Neural progenitor cell (in vitro differentiated cells): Measurements from ENCODE around the gene MTAP. TPM values are rescaled to one million over a fixed set of nuclear protein-coding genes. Genes with fewer than 3 reads are reported as not detected.

Source experiments
- DNase-seq: peaks from one replicate; pipeline ENCODE4 v3.0.0-alpha.2; 2016; ENCODE audit warnings: low spot score
- H2AFZ ChIP-seq: fragments of 200-600 bp; sonication (generic); replicated peaks from 2 replicates; pipeline ENCODE4 v1.6.1; 2016; ENCODE audit warnings: antibody characterized with exemption
- H3F3A ChIP-seq: fragments of 200-600 bp; sonication (generic); 2 replicates; pipeline ENCODE4 v1.6.1; 2016; ENCODE audit warnings: antibody characterized with exemption, low read depth
- H3K27ac ChIP-seq: fragments of 200-600 bp; sonication (generic); 2 replicates; pipeline ENCODE4 v1.5.1; 2016; ENCODE audit warnings: mild to moderate bottlenecking
- H3K27me3 ChIP-seq: fragments of 200-600 bp; sonication (generic); 2 replicates; pipeline ENCODE4 v1.6.1; 2016; ENCODE audit warnings: mild to moderate bottlenecking, moderate library complexity
- H3K36me3 ChIP-seq: fragments of 200-600 bp; sonication (generic); 2 replicates; pipeline ENCODE4 v1.5.1; 2016
- H3K4me1 ChIP-seq: fragments of 200-600 bp; sonication (generic); 2 replicates; pipeline ENCODE4 v1.6.1; 2016; ENCODE audit warnings: mixed run types
- H3K4me2 ChIP-seq: fragments of 200-600 bp; sonication (generic); 2 replicates; pipeline ENCODE4 v1.6.1; 2016
- H3K4me3 ChIP-seq: fragments of 200-600 bp; sonication (generic); 2 replicates; pipeline ENCODE4 v1.5.1; 2016
- H3K79me2 ChIP-seq: fragments of 200-600 bp; sonication (generic); 2 replicates; pipeline ENCODE4 v1.6.1; 2016; ENCODE audit warnings: low read depth
- H3K9ac ChIP-seq: fragments of 200-600 bp; sonication (generic); 2 replicates; pipeline ENCODE4 v1.6.1; 2016
- H3K9me3 ChIP-seq: fragments of 200-600 bp; sonication (generic); 2 replicates; pipeline ENCODE4 v1.5.1; 2016; ENCODE audit warnings: low read depth
- H4K20me1 ChIP-seq: fragments of 200-600 bp; sonication (generic); 2 replicates; pipeline ENCODE4 v1.6.1; 2016; ENCODE audit warnings: low read depth
- H3K27ac Mint-ChIP-seq: 3 replicates; pipeline ENCODE4 v1.8.0; 2021; ENCODE audit warnings: mixed read lengths
- H3K27me3 Mint-ChIP-seq: 2 replicates; pipeline ENCODE4 v1.8.0; 2022; ENCODE audit warnings: low read depth, mild to moderate bottlenecking, inconsistent platforms, moderate library complexity, mixed read lengths; ENCODE audit not compliant: insufficient read depth
- H3K36me3 Mint-ChIP-seq: 3 replicates; pipeline ENCODE4 v1.8.0; 2021; ENCODE audit warnings: mixed read lengths
- H3K4me1 Mint-ChIP-seq: 3 replicates; pipeline ENCODE4 v1.8.0; 2021; ENCODE audit warnings: mixed read lengths
- H3K4me3 Mint-ChIP-seq: 3 replicates; pipeline ENCODE4 v1.8.0; 2021; ENCODE audit warnings: mild to moderate bottlenecking, moderate library complexity, mixed read lengths
- H3K9me3 Mint-ChIP-seq: 3 replicates; pipeline ENCODE4 v1.8.0; 2020; ENCODE audit warnings: mixed read lengths
- EZH2 ChIP-seq: fragments of 200-600 bp; sonication (generic); IDR thresholded peaks from 2 replicates; pipeline ENCODE4 v1.6.1; 2017; ENCODE audit warnings: antibody characterized with exemption, mild to moderate bottlenecking, moderate library complexity
- EZH2phosphoT487 ChIP-seq: fragments of 200-600 bp; sonication (generic); IDR thresholded peaks from 2 replicates; pipeline ENCODE4 v1.6.1; 2017; ENCODE audit warnings: antibody characterized with exemption
- total RNA-seq: library from RNA; depleted of rRNA; stranded (reverse); fragments of >200 nt; gene quantifications from 2 replicates; pipeline ENCODE4 v1.2.3, GENCODE V29; 2015; ENCODE audit warnings: low replicate concordance
- TF ChIP-seq, protein P1 (sequence below): fragments of 200-600 bp; sonication (generic); IDR thresholded peaks from 2 replicates; pipeline ENCODE4 v1.5.1; 2017; ENCODE audit warnings: antibody characterized with exemption, mild to moderate bottlenecking

The MTAP gene
- total RNA-seq, 1 donor from 2014 or later = 21.6 TPM

GRCh38 chr9:21836437-21837161 is 34.2 kb downstream of the MTAP start:
- H3K4me3 Mint-ChIP-seq = no peak overlapping the region
- H3K9me3 Mint-ChIP-seq = peaks cover 34% of the 10 kb centered on the region
- TF ChIP-seq, protein P1, sequence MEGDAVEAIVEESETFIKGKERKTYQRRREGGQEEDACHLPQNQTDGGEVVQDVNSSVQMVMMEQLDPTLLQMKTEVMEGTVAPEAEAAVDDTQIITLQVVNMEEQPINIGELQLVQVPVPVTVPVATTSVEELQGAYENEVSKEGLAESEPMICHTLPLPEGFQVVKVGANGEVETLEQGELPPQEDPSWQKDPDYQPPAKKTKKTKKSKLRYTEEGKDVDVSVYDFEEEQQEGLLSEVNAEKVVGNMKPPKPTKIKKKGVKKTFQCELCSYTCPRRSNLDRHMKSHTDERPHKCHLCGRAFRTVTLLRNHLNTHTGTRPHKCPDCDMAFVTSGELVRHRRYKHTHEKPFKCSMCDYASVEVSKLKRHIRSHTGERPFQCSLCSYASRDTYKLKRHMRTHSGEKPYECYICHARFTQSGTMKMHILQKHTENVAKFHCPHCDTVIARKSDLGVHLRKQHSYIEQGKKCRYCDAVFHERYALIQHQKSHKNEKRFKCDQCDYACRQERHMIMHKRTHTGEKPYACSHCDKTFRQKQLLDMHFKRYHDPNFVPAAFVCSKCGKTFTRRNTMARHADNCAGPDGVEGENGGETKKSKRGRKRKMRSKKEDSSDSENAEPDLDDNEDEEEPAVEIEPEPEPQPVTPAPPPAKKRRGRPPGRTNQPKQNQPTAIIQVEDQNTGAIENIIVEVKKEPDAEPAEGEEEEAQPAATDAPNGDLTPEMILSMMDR = no peak
- TF ChIP-seq EZH2 (no peak), EZH2phosphoT487 (no peak)
- Histone ChIP-seq H3K4me2 (no peak overlapping the region), H2AFZ (no peak overlapping the region), H3K79me2 (no peaks in the 10 kb centered on the region), H3K9ac (no peak overlapping the region), H3K4me1 (no peaks in the 10 kb centered on the region), H3K9me3 (no peaks in the 10 kb centered on the region), H3K4me3 (no peak overlapping the region), H3K27ac (no peak overlapping the region), H4K20me1 (no peaks in the 10 kb centered on the region), H3K27me3 (no peaks in the 10 kb centered on the region), H3F3A (no peaks in the 10 kb centered on the region), H3K36me3 (peaks cover 7% of the 10 kb centered on the region)
- no peak for DNase-seq
- H3K27me3 Mint-ChIP-seq = no peaks in the 10 kb centered on the region
- H3K27ac Mint-ChIP-seq = no peak overlapping the region
- peaks cover 94% of the 10 kb centered on the region for H3K36me3 Mint-ChIP-seq
- no peaks in the 10 kb centered on the region for H3K4me1 Mint-ChIP-seq

DNA sequence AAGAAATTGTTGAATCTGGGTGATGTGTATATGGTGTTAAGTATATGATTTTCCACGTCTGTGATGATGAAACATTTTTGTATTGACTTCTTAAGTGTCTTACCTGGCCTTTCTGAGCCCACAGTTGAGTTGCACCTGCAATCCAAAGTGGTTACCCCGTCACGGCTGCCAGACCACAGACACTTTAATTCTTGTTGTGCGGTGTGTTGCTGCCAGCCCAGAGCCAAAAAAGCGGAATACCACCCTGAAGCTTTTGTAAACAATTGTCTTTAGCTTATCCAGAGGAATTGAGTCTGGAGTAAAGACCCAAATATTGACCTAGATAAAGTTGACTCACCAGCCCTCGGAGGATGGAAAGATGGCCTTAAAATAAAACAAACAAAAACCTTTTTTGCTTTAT is 35.1 kb downstream of the MTAP start:
- Histone ChIP-seq H3K9me3 (no peaks in the 10 kb centered on the region), H4K20me1 (no peaks in the 10 kb centered on the region), H3K79me2 (no peaks in the 10 kb centered on the region), H3K9ac (no peak overlapping the region), H2AFZ (no peak overlapping the region), H3K4me3 (no peak overlapping the region), H3F3A (no peaks in the 10 kb centered on the region), H3K4me1 (no peaks in the 10 kb centered on the region), H3K36me3 (peaks cover 12% of the 10 kb centered on the region), H3K27ac (no peak overlapping the region), H3K4me2 (no peak overlapping the region), H3K27me3 (no peaks in the 10 kb centered on the region)
- peaks cover 39% of the 10 kb centered on the region for H3K9me3 Mint-ChIP-seq
- H3K4me3 Mint-ChIP-seq = no peak overlapping the region
- H3K27me3 Mint-ChIP-seq = no peaks in the 10 kb centered on the region
- no peaks in the 10 kb centered on the region for H3K4me1 Mint-ChIP-seq
- no peak for TF ChIP-seq EZH2
- TF ChIP-seq EZH2phosphoT487 = no peak
- TF ChIP-seq, protein P1 = no peak
- DNase-seq = no peak
- H3K36me3 Mint-ChIP-seq = peaks cover 95% of the 10 kb centered on the region
- H3K27ac Mint-ChIP-seq = no peak overlapping the region

- H3F3A ChIP-seq = no peaks in the 10 kb centered on the region
- Mint-ChIP-seq H3K27ac (no peak overlapping the region), H3K4me3 (no peak overlapping the region), H3K4me1 (no peaks in the 10 kb centered on the region), H3K9me3 (peaks cover 61% of the 10 kb centered on the region), H3K36me3 (peaks cover 93% of the 10 kb centered on the region), H3K27me3 (no peaks in the 10 kb centered on the region)
- H3K79me2 ChIP-seq = no peaks in the 10 kb centered on the region
- H3K4me3 ChIP-seq = no peak overlapping the region
- no peak overlapping the region for H3K27ac ChIP-seq
- H3K27me3 ChIP-seq = no peaks in the 10 kb centered on the region
- H3K9ac ChIP-seq = no peak overlapping the region
- H4K20me1 ChIP-seq = no peaks in the 10 kb centered on the region
- TF ChIP-seq, protein P1 = no peak
- TF ChIP-seq EZH2 (no peak), EZH2phosphoT487 (no peak)
- H3K36me3 ChIP-seq = peaks cover 16% of the 10 kb centered on the region
- no peaks in the 10 kb centered on the region for H3K9me3 ChIP-seq
- no peak overlapping the region for H3K4me2 ChIP-seq
- H2AFZ ChIP-seq = no peak overlapping the region
- no peaks in the 10 kb centered on the region for H3K4me1 ChIP-seq
- no peak for DNase-seq
Measured at GRCh38 chr9:21840647-21841046, 38.2 kb downstream of the MTAP start.
